Activated naive CD8-positive, alpha-beta T cell treated with anti-CD3 and anti-CD28 coated beads, Interleukin-2, amount 50 U/mL, for 24 hours (primary cell): Measurements from ENCODE around the gene P3H2.
A peak's percentile ranks its signal among the peaks of the same experiment; 100 is the strongest.

Experiments
- ATAC-seq: fragments of 150-1000 bp; cut with Tn5 transposase; one replicate; pipeline ENCODE4 v1.10.0; 2021
- DNase-seq: peaks from one replicate; pipeline ENCODE4 v3.0.0; 2021
- H3K27ac Mint-ChIP-seq: one replicate; pipeline ENCODE4 v1.8.0; 2021; ENCODE audit warnings: mild to moderate bottlenecking, mixed read lengths
- H3K27me3 Mint-ChIP-seq: one replicate; pipeline ENCODE4 v1.8.0; 2021; ENCODE audit warnings: mixed read lengths
- H3K36me3 Mint-ChIP-seq: one replicate; pipeline ENCODE4 v1.8.0; 2021; ENCODE audit warnings: low read depth, mixed read lengths
- H3K4me1 Mint-ChIP-seq: one replicate; pipeline ENCODE4 v1.8.0; 2021; ENCODE audit warnings: mixed read lengths
- H3K4me3 Mint-ChIP-seq: one replicate; pipeline ENCODE4 v1.8.0; 2021; ENCODE audit warnings: mild to moderate bottlenecking, moderate library complexity, mixed read lengths
- H3K9me3 Mint-ChIP-seq: one replicate; pipeline ENCODE4 v1.8.0; 2021; ENCODE audit warnings: mixed read lengths

The P3H2 gene

DNA sequence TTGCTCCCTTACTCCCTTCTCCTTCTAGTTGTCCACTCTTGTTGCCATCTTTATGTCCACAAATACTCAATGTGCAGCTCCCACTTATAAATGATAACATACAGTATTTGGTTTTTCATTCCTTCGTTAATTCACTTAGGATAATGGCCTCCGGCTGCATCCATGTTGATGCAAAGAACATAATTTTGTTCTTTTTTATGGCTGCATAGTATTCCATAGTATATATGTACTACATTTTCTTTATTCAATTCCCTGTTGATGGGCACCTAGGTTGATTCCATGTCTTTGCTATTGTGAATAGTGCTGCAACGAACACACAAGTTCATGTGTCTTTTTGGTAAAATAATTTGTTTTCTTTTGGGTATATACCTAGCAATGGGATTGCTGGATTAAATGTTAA is 21.3 kb upstream of the P3H2 start:
- Mint-ChIP-seq H3K27ac (no peak overlapping the region), H3K36me3 (no peaks in the 10 kb centered on the region), H3K4me3 (no peak overlapping the region), H3K9me3 (no peaks in the 10 kb centered on the region), H3K4me1 (no peaks in the 10 kb centered on the region), H3K27me3 (peaks cover 15% of the 10 kb centered on the region)
- DNase-seq (no peak), ATAC-seq (no peak)

DNA sequence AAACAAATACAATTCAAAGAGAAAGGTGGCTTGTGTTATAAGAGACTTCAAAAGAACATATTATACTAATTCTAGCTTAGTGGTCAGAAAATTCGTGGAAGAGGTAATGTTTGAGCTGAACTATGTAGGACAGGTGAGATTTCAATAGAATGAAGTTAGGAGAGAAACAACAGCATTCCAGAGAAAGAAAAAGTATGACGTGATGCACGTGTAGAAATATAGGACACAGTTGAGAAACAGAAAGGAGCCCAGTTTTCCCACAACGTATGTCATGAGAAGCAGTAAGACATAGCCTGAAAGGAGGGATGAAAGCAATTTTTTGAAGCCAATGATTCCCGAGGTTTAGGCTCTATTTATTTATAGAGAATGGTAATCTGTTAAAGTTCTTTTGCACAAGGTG is 18.7 kb upstream of the P3H2 start:
- no peaks in the 10 kb centered on the region for H3K4me1 Mint-ChIP-seq
- no peaks in the 10 kb centered on the region for H3K9me3 Mint-ChIP-seq
- ATAC-seq (no peak), DNase-seq (no peak)
- H3K27ac Mint-ChIP-seq = no peak overlapping the region
- no peaks in the 10 kb centered on the region for H3K36me3 Mint-ChIP-seq
- peaks cover 13% of the 10 kb centered on the region for H3K27me3 Mint-ChIP-seq
- no peak overlapping the region for H3K4me3 Mint-ChIP-seq

DNA sequence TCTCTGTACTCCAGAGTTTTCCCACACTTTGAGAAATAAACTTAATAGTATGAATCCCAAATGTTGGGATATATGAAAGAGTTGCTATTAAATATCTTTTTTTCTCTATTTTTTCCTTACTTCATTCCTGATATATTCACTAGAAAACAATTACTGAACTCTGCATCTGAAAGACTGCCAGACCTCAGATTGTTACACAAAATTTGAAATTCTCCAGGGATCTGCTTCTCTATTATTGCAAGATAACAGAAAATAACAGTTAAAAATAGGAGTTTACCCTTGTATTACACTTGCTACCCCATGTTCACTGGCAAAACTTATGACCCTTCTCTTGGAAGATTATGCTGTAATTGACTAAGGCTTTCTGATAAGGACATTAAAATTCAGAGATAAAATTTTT is 11.7 kb upstream of the P3H2 start:
- no peak for DNase-seq

DNA sequence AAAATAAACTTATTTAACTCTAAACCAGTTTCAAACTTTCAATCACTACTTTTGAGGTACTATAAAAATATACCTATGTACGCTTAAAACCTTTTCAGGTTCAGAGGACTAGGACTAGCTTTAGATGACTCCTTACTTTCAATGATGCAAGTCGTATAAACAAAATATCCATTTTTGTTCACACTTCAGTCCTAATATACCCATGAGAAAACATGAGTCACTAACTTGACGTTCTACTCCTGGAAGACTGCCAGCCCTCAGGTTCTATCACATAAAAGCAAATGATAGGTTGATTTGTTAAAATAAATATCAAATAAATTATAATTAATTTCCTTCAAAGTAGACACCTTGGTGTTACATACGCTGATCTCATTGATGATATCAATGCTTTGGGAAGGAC is 10.6 kb upstream of the P3H2 start:
- ATAC-seq (no peak), DNase-seq (no peak)
- Mint-ChIP-seq H3K27ac (no peak overlapping the region), H3K27me3 (peaks cover 16% of the 10 kb centered on the region), H3K4me1 (no peaks in the 10 kb centered on the region), H3K9me3 (no peaks in the 10 kb centered on the region), H3K4me3 (no peak overlapping the region), H3K36me3 (no peaks in the 10 kb centered on the region)

More for the DNA sequence above, 11.7 kb upstream of the P3H2 start:
- Mint-ChIP-seq H3K27ac (no peak overlapping the region), H3K27me3 (peaks cover 16% of the 10 kb centered on the region), H3K4me1 (no peaks in the 10 kb centered on the region), H3K9me3 (no peaks in the 10 kb centered on the region), H3K36me3 (no peaks in the 10 kb centered on the region), H3K4me3 (no peak overlapping the region)
- ATAC-seq = no peak

DNA sequence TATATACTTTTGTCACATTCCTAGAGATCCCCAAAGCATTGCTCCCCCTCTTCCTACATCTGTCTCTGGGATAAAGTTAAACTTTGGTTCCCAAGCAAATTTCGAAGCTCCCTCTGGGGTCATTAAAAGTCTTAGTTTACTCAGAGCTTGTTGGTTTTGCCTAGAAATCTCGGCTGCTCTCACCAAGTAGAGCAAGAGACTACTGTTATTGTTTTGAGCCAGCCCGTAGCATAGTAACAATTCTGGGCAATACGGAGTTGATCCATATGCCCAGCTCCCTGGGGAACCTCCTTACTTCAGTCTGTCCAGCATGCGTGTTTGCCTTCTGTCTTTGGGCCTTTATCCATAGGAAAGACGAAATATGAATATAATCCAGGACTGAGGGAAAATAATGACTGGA is 10.0 kb upstream of the P3H2 start:
- no peak overlapping the region for H3K27ac Mint-ChIP-seq
- no peak for ATAC-seq
- no peaks in the 10 kb centered on the region for H3K36me3 Mint-ChIP-seq
- no peak overlapping the region for H3K4me3 Mint-ChIP-seq
- no peaks in the 10 kb centered on the region for H3K4me1 Mint-ChIP-seq
- no peaks in the 10 kb centered on the region for H3K9me3 Mint-ChIP-seq
- H3K27me3 Mint-ChIP-seq = peaks cover 16% of the 10 kb centered on the region
- DNase-seq = no peak

DNA sequence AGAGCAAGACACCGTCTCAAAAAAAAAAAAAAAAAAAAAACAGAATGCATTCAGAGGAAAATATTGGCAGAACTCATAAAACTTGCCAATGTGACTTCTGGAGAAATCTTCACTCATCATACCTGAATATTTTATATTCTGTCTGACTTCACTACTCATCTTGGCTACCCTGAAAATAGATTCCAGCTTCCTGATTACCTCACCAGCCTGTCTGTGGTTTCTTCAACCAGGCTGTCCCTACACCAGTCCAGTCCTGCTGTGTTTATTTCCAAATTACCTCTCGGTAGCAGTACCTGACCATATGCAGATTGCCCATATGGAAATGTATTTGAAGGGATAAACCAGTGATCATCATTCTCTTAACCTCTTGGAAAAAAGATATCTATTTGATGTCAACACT is 9.3 kb upstream of the P3H2 start:
- H3K27ac Mint-ChIP-seq = no peak overlapping the region
- no peaks in the 10 kb centered on the region for H3K36me3 Mint-ChIP-seq
- H3K27me3 Mint-ChIP-seq = peaks cover 16% of the 10 kb centered on the region
- no peak overlapping the region for H3K4me3 Mint-ChIP-seq
- H3K9me3 Mint-ChIP-seq = no peaks in the 10 kb centered on the region
- ATAC-seq (no peak), DNase-seq (no peak)
- no peaks in the 10 kb centered on the region for H3K4me1 Mint-ChIP-seq

DNA sequence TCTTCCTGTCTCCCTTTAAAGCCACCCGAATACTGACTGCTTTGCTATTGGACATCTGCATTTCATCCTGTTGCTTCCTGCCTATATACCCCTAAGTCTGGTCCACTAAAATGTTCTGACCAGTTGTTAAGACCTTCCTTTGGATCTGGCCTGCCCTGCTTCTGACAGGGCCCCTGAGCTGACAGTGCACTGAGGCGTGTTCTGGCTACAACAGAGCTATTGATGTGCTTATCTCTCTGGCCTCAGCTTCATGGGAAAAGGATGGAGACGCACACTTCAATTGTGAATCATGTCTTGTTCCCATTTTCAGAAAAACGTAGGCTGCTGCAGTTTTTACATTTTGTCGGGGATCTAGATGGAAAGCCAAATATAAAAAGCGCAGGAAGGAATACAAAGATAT is 7.1 kb upstream of the P3H2 start:
- no peak overlapping the region for H3K27ac Mint-ChIP-seq
- no peak overlapping the region for H3K4me3 Mint-ChIP-seq
- H3K9me3 Mint-ChIP-seq = no peaks in the 10 kb centered on the region
- H3K36me3 Mint-ChIP-seq = no peaks in the 10 kb centered on the region
- H3K4me1 Mint-ChIP-seq = no peaks in the 10 kb centered on the region
- DNase-seq (no peak), ATAC-seq (no peak)
- peaks cover 18% of the 10 kb centered on the region for H3K27me3 Mint-ChIP-seq

DNA sequence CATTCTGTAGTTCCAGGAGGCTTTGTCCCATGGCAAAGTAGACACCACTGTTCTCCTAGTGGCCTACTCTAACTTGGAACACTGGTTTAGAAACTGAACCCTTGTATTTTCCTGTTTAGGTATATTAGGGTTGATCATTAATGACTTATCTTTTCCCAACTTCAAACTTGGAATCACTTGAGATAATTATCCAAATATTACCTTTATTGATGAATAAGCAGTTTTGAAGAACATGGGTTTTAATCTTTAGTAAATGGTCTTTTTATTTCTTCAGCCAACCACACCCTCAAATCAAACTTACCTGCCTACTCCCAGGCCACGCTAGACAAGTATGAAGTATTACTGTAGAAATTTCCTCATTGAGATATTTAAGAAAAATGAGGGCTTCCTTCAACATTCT is 6.5 kb upstream of the P3H2 start:
- ATAC-seq (no peak), DNase-seq (no peak)
- peaks cover 20% of the 10 kb centered on the region for H3K27me3 Mint-ChIP-seq
- no peak overlapping the region for H3K27ac Mint-ChIP-seq
- H3K9me3 Mint-ChIP-seq = no peaks in the 10 kb centered on the region
- H3K4me1 Mint-ChIP-seq = no peaks in the 10 kb centered on the region
- no peak overlapping the region for H3K4me3 Mint-ChIP-seq
- H3K36me3 Mint-ChIP-seq = no peaks in the 10 kb centered on the region

DNA sequence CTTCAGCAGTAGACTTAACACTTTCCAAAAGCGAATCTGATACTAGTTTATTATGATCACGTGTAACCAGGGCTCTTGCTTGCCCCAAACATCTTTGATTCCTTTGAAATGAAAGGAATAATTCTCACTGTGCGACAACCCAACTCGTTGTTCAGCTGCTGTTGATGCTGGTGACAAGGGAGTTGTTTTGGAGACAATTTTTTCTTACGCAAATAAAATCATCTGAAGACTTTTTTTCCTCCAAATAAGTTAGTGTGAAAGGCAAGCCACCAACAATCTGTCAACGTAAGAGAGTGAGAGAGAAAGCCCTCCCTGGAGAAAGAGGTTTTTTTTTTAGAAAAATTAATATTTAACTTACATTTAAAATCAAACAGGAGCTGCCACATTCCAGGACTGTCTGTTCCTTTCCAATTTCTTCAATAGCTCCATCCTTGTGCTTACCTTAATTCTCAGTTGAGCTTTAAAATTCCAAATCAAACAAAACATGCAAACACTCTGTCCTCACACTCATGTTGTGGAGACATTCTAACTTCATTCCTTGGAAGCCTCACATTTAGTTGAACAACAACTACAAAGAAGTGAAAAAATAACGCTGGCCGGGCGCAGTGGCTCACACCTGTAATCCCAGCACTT is 4.9 kb upstream of the P3H2 start:
- peaks cover 1% of the 10 kb centered on the region for H3K4me1 Mint-ChIP-seq
- H3K36me3 Mint-ChIP-seq = no peaks in the 10 kb centered on the region
- no peak for DNase-seq
- no peak for ATAC-seq
- no peak overlapping the region for H3K27ac Mint-ChIP-seq
- H3K9me3 Mint-ChIP-seq = no peaks in the 10 kb centered on the region
- peaks cover 32% of the 10 kb centered on the region for H3K27me3 Mint-ChIP-seq
- no peak overlapping the region for H3K4me3 Mint-ChIP-seq

DNA sequence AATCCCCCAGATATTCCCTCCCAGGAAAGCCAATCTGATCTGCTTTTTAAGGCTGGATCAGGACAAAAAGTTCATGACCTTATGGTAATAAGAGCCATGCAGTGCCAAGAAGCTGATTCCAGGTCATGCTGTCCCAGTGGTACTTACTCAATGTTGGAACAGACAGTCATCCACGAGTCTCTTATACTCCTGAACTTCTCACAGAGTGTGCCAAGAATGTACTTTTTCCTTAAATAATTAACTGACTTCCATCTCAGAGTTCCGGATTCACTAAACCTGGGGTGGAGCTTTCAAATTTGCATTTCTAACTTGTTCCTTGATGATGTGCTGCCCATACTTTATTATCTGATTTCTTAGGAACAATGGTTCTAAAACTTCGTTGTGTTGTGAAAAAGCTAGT is 3.4 kb upstream of the P3H2 start:
- no peaks in the 10 kb centered on the region for H3K36me3 Mint-ChIP-seq
- H3K4me3 Mint-ChIP-seq = no peak overlapping the region
- H3K4me1 Mint-ChIP-seq = peaks cover 7% of the 10 kb centered on the region
- no peak overlapping the region for H3K27ac Mint-ChIP-seq
- no peak for ATAC-seq
- DNase-seq = no peak
- H3K27me3 Mint-ChIP-seq = peaks cover 40% of the 10 kb centered on the region
- no peaks in the 10 kb centered on the region for H3K9me3 Mint-ChIP-seq

DNA sequence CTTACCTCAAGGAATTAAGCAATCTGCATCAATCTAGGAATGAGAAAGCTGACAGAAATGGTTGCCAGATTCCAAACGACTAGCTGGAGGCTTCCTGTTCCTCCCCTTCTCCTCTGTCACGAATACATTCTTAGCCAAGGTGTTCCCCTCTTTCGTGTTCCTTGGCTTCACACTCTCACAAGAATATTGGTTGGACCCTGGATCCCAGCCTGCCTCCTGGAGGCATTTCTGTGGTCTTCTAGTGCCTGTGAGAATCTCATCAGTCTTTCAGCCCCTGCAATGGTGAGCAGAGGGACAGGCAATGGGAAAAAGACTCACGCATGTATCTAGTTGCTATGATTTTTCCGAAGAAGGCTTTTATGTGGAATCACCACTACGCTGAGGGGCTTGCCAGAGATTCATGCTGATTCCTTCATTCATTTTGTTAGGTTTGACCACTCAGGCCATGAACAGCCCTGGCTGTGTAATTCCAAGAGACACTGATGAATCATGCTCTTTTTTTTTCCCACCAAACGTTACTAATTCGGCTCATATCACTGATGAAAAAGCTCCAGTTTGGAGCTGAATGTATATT is 1.6 kb upstream of the P3H2 start:
- no peak for ATAC-seq
- H3K36me3 Mint-ChIP-seq = no peaks in the 10 kb centered on the region
- H3K27ac Mint-ChIP-seq = no peak overlapping the region
- H3K4me3 Mint-ChIP-seq = no peak overlapping the region
- H3K4me1 Mint-ChIP-seq = peaks cover 7% of the 10 kb centered on the region
- no peaks in the 10 kb centered on the region for H3K9me3 Mint-ChIP-seq
- H3K27me3 Mint-ChIP-seq = peaks cover 52% of the 10 kb centered on the region
- no peak for DNase-seq

DNA sequence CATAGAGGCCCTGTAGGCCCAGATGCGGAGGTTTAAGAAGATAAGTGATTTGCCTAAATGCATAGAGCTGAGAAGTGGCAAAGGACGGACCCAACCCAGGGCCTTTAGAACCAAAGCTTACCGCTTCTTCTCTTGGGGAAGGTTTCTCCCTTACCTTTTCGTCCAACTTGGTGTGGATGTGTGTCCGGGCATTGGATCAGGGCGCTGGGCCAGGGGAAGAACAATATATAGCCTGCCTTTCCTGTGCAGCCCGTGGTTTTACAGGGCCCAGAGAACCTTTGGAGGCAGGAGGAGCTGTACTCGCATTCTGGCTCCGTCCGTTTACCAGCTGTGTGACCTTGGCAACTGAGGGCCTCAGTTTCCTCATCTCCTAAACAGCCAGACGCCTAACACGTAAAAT is 686 bp upstream of the P3H2 start:
- peaks cover 55% of the 10 kb centered on the region for H3K27me3 Mint-ChIP-seq
- no peak overlapping the region for H3K27ac Mint-ChIP-seq

DNA sequence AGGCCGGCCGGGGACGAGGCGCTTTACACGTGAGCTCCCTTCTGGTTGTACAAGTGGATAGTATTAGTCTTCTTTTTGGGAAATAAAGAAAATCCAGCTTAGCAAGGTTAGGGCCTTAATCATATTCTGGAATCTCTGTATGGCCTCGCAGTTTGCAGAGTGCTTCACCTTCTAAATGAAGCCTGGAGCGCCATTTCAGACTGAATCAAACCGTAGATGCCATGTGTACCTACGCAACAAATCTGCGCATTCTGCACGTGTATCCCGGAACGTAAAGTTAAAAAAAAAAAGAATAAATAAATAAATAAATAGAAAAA is 322 bp upstream of the P3H2 start:
- H3K27ac Mint-ChIP-seq = no peak overlapping the region
- peaks cover 55% of the 10 kb centered on the region for H3K27me3 Mint-ChIP-seq
- peaks cover 7% of the 10 kb centered on the region for H3K4me1 Mint-ChIP-seq
- H3K36me3 Mint-ChIP-seq = no peaks in the 10 kb centered on the region
- no peaks in the 10 kb centered on the region for H3K9me3 Mint-ChIP-seq
- ATAC-seq = no peak
- DNase-seq = no peak
- no peak overlapping the region for H3K4me3 Mint-ChIP-seq

More for the DNA sequence above, 686 bp upstream of the P3H2 start:
- peaks cover 7% of the 10 kb centered on the region for H3K4me1 Mint-ChIP-seq
- no peaks in the 10 kb centered on the region for H3K9me3 Mint-ChIP-seq
- H3K36me3 Mint-ChIP-seq = no peaks in the 10 kb centered on the region
- DNase-seq = no peak
- no peak overlapping the region for H3K4me3 Mint-ChIP-seq
- no peak for ATAC-seq

DNA sequence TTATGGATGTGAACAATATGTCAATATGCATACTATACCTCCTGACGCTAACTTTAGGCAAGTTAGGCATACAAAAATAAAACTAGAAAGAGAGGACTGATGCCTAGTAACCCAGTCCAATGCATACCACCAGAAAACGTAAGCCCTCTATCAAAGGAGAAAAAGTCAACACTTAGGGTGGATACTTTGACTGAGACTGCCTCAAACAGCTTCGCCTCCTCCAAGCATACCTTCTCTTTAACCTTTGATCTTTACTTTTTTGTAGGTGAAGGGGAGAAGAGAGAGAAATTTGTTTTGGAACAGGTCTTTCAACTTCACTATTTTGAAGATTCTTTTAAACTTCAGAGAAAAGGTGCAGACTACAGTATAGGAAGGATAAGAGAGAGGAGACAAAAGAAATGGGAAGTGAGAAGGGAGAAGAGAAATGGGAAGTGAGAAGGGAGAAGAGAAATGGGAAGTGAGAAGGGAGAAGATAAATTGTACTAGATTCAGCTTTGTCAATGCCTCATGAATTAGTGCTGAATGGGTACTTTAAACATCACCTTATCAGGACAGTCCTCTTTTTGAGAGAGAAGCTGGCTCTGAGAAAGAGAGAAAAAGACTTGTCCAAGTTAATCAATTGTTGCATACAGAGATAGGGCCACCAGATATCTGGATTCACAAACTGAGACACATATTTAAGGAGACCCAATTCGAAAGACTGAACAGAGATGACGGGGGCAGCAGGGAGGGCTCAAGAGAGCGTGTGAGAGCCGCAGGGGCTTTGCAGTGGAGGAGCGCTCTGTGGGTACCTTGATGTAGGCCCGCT is 1.0 kb downstream of the P3H2 start:
- no peak overlapping the region for H3K27ac Mint-ChIP-seq
- H3K4me1 Mint-ChIP-seq = peaks cover 7% of the 10 kb centered on the region
- no peaks in the 10 kb centered on the region for H3K9me3 Mint-ChIP-seq
- DNase-seq (no peak), ATAC-seq (no peak)
- H3K4me3 Mint-ChIP-seq = peak overlapping the region; percentile 62
- H3K36me3 Mint-ChIP-seq = no peaks in the 10 kb centered on the region
- peaks cover 63% of the 10 kb centered on the region for H3K27me3 Mint-ChIP-seq

DNA sequence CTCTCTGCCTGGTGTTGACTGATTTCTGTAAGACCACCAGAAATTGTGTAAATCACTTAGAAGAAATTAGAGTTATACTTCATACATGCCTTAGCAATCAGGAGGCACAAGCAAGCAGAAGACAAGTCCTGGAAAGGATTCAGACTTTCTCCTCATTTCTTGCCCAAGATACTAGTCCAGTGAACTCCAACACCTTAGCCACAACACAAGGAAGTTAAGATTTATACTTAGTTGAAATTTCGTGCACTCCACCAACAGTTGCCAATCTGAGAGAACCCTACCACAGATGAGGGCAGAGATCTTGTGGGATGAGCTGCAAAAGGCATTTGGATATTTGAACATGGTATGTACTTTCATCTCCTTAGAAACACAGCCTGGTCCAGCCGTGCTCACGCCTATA is 2.3 kb downstream of the P3H2 start:
- Mint-ChIP-seq H3K27ac (no peak overlapping the region), H3K9me3 (no peaks in the 10 kb centered on the region), H3K27me3 (peaks cover 61% of the 10 kb centered on the region), H3K4me3 (no peak overlapping the region), H3K4me1 (peaks cover 7% of the 10 kb centered on the region), H3K36me3 (no peaks in the 10 kb centered on the region)
- ATAC-seq (no peak), DNase-seq (no peak)
